Endodermal cell (in vitro differentiated cells): ENCODE measurements around the gene UNC50. TPM values are rescaled to one million over a fixed set of nuclear protein-coding genes. Genes with fewer than 3 reads are reported as not detected.

ENCODE experiments used
- DNase-seq: peaks from one replicate; pipeline ENCODE4 v3.0.0-alpha.2; 2017
- H3K27ac ChIP-seq: 2 replicates; pipeline ENCODE4 v1.5.1; 2013; ENCODE audit warnings: mild to moderate bottlenecking, low read depth, low read length, moderate library complexity
- H3K27me3 ChIP-seq: 2 replicates; pipeline ENCODE4 v1.6.1; 2013; ENCODE audit warnings: mild to moderate bottlenecking, low read length, moderate library complexity; ENCODE audit not compliant: insufficient read depth, control insufficient read depth, poor library complexity, severe bottlenecking
- H3K36me3 ChIP-seq: 2 replicates; pipeline ENCODE4 v1.7.0; 2013; ENCODE audit warnings: mild to moderate bottlenecking, low read length, moderate library complexity; ENCODE audit not compliant: control insufficient read depth, insufficient read depth
- H3K4me1 ChIP-seq: one replicate; pipeline ENCODE4 v1.7.0; 2013; ENCODE audit warnings: low read length; ENCODE audit not compliant: control insufficient read depth, insufficient read depth
- H3K4me3 ChIP-seq: 2 replicates; pipeline ENCODE4 v1.5.1; 2013; ENCODE audit warnings: mild to moderate bottlenecking, low read length, moderate library complexity
- H3K9ac ChIP-seq: 2 replicates; pipeline ENCODE4 v1.6.1; 2013; ENCODE audit warnings: mild to moderate bottlenecking, low read length, moderate library complexity; ENCODE audit not compliant: poor library complexity, severe bottlenecking; ENCODE audit errors: extremely low read depth
- H3K9me3 ChIP-seq: 2 replicates; pipeline ENCODE4 v1.6.1; 2013; ENCODE audit warnings: mild to moderate bottlenecking, low read length, moderate library complexity; ENCODE audit not compliant: control insufficient read depth
- H3K27ac Mint-ChIP-seq: 2 replicates; pipeline ENCODE4 v1.8.0; 2020; ENCODE audit warnings: mixed read lengths
- H3K27me3 Mint-ChIP-seq: 2 replicates; pipeline ENCODE4 v1.8.0; 2021; ENCODE audit warnings: mild to moderate bottlenecking, mixed read lengths; ENCODE audit not compliant: insufficient read depth
- H3K36me3 Mint-ChIP-seq: 2 replicates; pipeline ENCODE4 v1.8.0; 2020; ENCODE audit warnings: low read depth, mixed read lengths
- H3K4me1 Mint-ChIP-seq: 2 replicates; pipeline ENCODE4 v1.8.0; 2020; ENCODE audit warnings: mixed read lengths
- H3K4me3 Mint-ChIP-seq: 2 replicates; pipeline ENCODE4 v1.8.0; 2020; ENCODE audit warnings: mild to moderate bottlenecking, moderate library complexity, mixed read lengths
- H3K9me3 Mint-ChIP-seq: 2 replicates; pipeline ENCODE4 v1.8.0; 2020; ENCODE audit warnings: mild to moderate bottlenecking, mixed read lengths
- WGBS, 2 experiments: methylation state at CpG; one replicate each; pipeline versions ENCODE4 v1.1.5 to v1.1.7; 2013; ENCODE audit warnings: missing lambda C conversion rate in 2 of 2, mixed read lengths in 1 of 2; ENCODE audit not compliant: insufficient coverage in 1 of 2, insufficient read length in 1 of 2; 5-methylcytosine and 5-hydroxymethylcytosine counted together
- total RNA-seq, 2 donors: library from RNA; stranded (reverse); fragmentation: NEBNext Ultra II Directional in 1 of 2; extraction: Animal tissue kit (Norgen Biotek cat#: 25700) in 1 of 2; gene quantifications; 2 replicates in 1 of 2; 3 replicates in 1 of 2; pipeline ENCODE4 v1.2.1, GENCODE V29; 2021
- TF ChIP-seq, protein P1 (sequence below): fragments of 200-600 bp; sonication (generic); conservative IDR thresholded peaks from 2 replicates; pipeline ENCODE4 v1.5.0; 2021; ENCODE audit warnings: antibody characterized with exemption, mild to moderate bottlenecking

UNC50 gene
- total RNA-seq, 2 donors from 2014 or later, result 81.2 to 82.8 TPM

DNA sequence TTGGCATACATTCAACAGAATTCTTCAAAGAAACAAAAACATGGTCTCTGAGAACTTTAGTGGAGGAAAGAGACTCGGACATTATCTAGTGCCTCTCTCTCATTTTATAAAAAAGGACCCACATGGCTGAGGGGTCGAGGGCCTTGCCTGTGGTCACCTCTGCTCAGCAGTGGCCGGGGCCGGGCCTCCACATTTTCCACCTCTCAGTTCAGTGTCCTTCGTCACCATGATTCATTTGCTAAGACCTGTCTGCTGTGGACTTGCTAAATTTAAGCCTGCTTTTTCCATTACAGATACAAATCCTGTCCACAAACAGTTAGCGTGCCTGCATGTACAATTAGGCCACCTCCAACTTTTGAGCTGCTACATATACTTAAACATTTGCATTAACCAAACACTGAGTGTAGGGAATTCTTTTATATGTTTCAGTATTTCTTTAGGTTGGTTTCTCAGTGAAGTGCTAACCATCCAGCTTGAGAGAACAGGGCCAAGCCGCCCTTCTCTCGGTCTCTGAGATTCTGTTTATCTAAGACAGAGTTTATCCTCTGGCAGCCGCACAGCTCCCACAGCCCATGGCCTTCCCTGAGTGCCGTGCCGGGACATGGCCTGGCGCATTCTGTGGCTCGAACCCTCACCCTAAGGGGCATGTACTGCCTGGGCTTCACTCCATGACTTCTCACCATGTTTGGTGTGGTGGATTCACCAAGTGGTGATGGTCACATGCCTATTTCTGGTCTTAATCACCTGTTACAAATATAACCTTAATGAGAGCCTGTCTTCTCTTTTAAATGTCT, 46.3 kb upstream of the UNC50 start:
- Histone ChIP-seq H3K9ac (no peak overlapping the region), H3K4me1 (no peaks in the 10 kb centered on the region), H3K27me3 (no peaks in the 10 kb centered on the region), H3K27ac (no peak overlapping the region), H3K9me3 (no peaks in the 10 kb centered on the region), H3K4me3 (no peak overlapping the region), H3K36me3 (peaks cover 99% of the 10 kb centered on the region)
- Mint-ChIP-seq H3K27me3 (no peaks in the 10 kb centered on the region), H3K36me3 (peaks cover 73% of the 10 kb centered on the region), H3K9me3 (no peaks in the 10 kb centered on the region), H3K27ac (no peak overlapping the region), H3K4me1 (no peaks in the 10 kb centered on the region), H3K4me3 (no peak overlapping the region)
- TF ChIP-seq, protein P1, sequence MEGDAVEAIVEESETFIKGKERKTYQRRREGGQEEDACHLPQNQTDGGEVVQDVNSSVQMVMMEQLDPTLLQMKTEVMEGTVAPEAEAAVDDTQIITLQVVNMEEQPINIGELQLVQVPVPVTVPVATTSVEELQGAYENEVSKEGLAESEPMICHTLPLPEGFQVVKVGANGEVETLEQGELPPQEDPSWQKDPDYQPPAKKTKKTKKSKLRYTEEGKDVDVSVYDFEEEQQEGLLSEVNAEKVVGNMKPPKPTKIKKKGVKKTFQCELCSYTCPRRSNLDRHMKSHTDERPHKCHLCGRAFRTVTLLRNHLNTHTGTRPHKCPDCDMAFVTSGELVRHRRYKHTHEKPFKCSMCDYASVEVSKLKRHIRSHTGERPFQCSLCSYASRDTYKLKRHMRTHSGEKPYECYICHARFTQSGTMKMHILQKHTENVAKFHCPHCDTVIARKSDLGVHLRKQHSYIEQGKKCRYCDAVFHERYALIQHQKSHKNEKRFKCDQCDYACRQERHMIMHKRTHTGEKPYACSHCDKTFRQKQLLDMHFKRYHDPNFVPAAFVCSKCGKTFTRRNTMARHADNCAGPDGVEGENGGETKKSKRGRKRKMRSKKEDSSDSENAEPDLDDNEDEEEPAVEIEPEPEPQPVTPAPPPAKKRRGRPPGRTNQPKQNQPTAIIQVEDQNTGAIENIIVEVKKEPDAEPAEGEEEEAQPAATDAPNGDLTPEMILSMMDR, result no peak
- WGBS, 2 experiments, result 86 to 95% methylated on average over 12 to 13 of the region's 13 CpGs
- no peak for DNase-seq

DNA sequence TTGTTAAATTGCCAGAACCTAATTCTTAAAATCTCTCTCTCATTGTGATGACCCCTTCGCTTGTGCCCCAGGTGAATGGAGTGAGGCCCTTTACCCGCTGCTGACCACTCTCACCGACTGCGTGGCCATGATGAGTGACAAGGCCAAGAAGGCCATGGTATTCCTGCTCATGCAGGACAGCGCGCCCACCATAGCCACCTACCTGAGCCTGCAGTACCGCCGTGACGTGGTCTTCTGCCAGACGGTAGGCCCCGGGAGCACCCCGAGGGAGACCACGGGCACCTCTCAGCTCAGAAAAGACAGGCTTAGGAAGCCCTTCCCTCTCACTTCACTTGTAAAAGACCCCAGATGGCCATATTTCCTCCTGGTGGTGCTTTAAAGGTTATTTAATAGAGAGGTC, 45.0 kb upstream of the UNC50 start:
- H3K27ac ChIP-seq, result no peak overlapping the region
- 95 to 98% methylated on average over 7 to 13 of the region's 13 CpGs for WGBS, 2 experiments

DNA sequence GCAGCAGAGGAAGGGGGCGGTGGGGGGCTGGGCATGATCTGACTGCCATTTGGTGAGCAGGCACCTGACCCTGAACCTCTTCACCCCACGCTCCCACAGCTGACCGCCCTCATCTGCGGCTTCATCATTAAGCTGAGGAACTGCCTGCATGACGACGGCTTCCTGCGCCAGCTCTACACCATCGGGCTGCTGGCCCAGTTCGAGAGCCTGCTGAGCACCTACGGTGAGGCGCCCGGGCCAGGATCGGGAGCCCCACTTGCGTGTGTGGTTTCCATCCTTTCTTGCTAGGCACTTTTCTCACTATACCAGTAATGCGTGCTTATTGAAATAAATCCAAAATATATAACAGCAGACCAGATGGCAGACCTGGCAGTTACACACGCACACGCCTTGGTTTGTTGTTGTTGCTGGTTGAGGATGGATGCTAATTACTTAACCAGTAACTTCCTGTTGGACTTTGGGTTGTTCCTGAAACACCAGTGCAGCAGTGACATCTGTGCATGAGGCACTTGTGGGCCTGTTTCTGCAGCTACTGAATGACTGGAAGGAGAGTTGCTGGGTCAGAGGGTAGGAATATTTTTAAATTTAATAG, 43.8 kb upstream of the UNC50 start:
- Mint-ChIP-seq H3K4me1 (no peaks in the 10 kb centered on the region), H3K27me3 (no peaks in the 10 kb centered on the region), H3K9me3 (no peaks in the 10 kb centered on the region), H3K27ac (no peak overlapping the region), H3K36me3 (peaks cover 70% of the 10 kb centered on the region), H3K4me3 (no peak overlapping the region)
- Histone ChIP-seq H3K4me1 (no peaks in the 10 kb centered on the region), H3K36me3 (peaks cover 98% of the 10 kb centered on the region), H3K27me3 (no peaks in the 10 kb centered on the region), H3K4me3 (no peak overlapping the region), H3K27ac (no peak overlapping the region), H3K9ac (no peak overlapping the region), H3K9me3 (no peaks in the 10 kb centered on the region)
- DNase-seq, result no peak
- 94 to 95% methylated on average over 4 to 17 of the region's 17 CpGs for WGBS, 2 experiments
- TF ChIP-seq, protein P1, result no peak

More for the DNA sequence above, 45.0 kb upstream of the UNC50 start:
- H3K4me1 Mint-ChIP-seq, result no peaks in the 10 kb centered on the region
- no peak overlapping the region for H3K4me3 Mint-ChIP-seq
- H3K27me3 ChIP-seq, result no peaks in the 10 kb centered on the region
- H3K36me3 Mint-ChIP-seq, result peaks cover 73% of the 10 kb centered on the region
- no peaks in the 10 kb centered on the region for H3K9me3 Mint-ChIP-seq
- peaks cover 98% of the 10 kb centered on the region for H3K36me3 ChIP-seq
- no peak overlapping the region for H3K9ac ChIP-seq
- no peaks in the 10 kb centered on the region for H3K27me3 Mint-ChIP-seq
- H3K4me3 ChIP-seq, result no peak overlapping the region
- TF ChIP-seq, protein P1, result no peak
- DNase-seq, result no peak
- no peaks in the 10 kb centered on the region for H3K9me3 ChIP-seq
- no peaks in the 10 kb centered on the region for H3K4me1 ChIP-seq
- H3K27ac Mint-ChIP-seq, result no peak overlapping the region
